ENCODE results near the gene FOXJ2. TPM values are rescaled to one million over a fixed set of nuclear protein-coding genes. Genes with fewer than 3 reads are reported as not detected.

FOXJ2 gene
- total and polyA plus RNA-seq, 2 donors (not counting 1 experiment from before 2014, with no cell fraction given): 9.5 to 19.4 TPM

- 96% methylated on average over 3 of the region's 4 CpGs for WGBS (ENCODE audit: insufficient coverage)
- H3K9me3 Mint-ChIP-seq (ENCODE audit: insufficient read depth): no peaks in the 10 kb centered on the region
- POLR2A ChIA-PET: no interaction called here
Measured at GRCh38 chr12:8048906-8049305, 16.4 kb downstream of the FOXJ2 start.

More at GRCh38 chr12:8048906-8049305, 16.4 kb downstream of the FOXJ2 start:
- Histone ChIP-seq H3K4me1 (ENCODE audit: control insufficient read depth in 2 of 2, insufficient read depth in 2 of 2, low read length in 2 of 2) (peaks cover 6% of the 10 kb centered on the region in 2 donors), H3K4me2 (replicated peaks; ENCODE audit: low read depth, low read length, poor library complexity, severe bottlenecking) (no peak overlapping the region), H3K9me3 (ENCODE audit: control extremely low read depth in 1 of 3, control insufficient read depth in 2 of 3, insufficient read depth in 1 of 3, low read length in 2 of 3) (no peaks in the 10 kb centered on the region), H3K36me3 (replicated peaks in 1 of 2; ENCODE audit: control extremely low read depth in 1 of 2, control insufficient read depth in 1 of 2, extremely low read depth in 1 of 2, insufficient read depth in 2 of 2, low read length in 1 of 2) (peaks cover 3 to 75% of the 10 kb centered on the region in 2 experiments), H4K20me1 (ENCODE audit: control insufficient read depth, insufficient read depth, low read length, poor library complexity, severe bottlenecking) (no peaks in the 10 kb centered on the region), H3K27ac (ENCODE audit: low read length in 2 of 2) (no peak overlapping the region), H3K4me3 (ENCODE audit: control extremely low read depth in 1 of 5, extremely low read depth in 1 of 5, insufficient read depth in 1 of 5, low read depth in 2 of 5, low read length in 4 of 5) (no peak overlapping the region), H3K79me2 (ENCODE audit: control insufficient read depth, insufficient read depth, low read length) (peaks cover 4% of the 10 kb centered on the region), H2AFZ (ENCODE audit: insufficient read depth, low read depth, low read length, poor library complexity, severe bottlenecking) (no peak overlapping the region), H3K9ac (ENCODE audit: low read length) (no peak overlapping the region), H3K27me3 (replicated peaks in 1 of 4; ENCODE audit: control extremely low read depth in 1 of 4, control insufficient read depth in 3 of 4, insufficient read depth in 4 of 4, low read length in 3 of 4) (no peaks in the 10 kb centered on the region)
- CTCF ChIA-PET: interaction anchor here (0.7 to 0.8 kb wide), 2 partner anchors 14 to 189 kb away, joined by 3 to 4 read pairs; no protein-coding TSS in a partner anchor
- intact Hi-C loops (cut with micrococcal nuclease): no loop called here
- Mint-ChIP-seq H3K4me1 (peaks cover 14% of the 10 kb centered on the region), H3K27me3 (no peaks in the 10 kb centered on the region), H3K27ac (no peak overlapping the region), H3K4me3 (no peak overlapping the region)
- TF ChIP-seq CTCF (IDR thresholded peaks at IDR 0.05) (no peak), EZH2 (IDR thresholded peaks at IDR 0.05; ENCODE audit: borderline replicate concordance, insufficient read depth, low read depth, low read length, poor library complexity, severe bottlenecking) (no peak)
- ATAC-seq (ENCODE audit: low read depth): no peak
- DNase-seq: no peak

Measured in B cell (primary cell).